ENCODE measurements around the gene CPED1.

DNA sequence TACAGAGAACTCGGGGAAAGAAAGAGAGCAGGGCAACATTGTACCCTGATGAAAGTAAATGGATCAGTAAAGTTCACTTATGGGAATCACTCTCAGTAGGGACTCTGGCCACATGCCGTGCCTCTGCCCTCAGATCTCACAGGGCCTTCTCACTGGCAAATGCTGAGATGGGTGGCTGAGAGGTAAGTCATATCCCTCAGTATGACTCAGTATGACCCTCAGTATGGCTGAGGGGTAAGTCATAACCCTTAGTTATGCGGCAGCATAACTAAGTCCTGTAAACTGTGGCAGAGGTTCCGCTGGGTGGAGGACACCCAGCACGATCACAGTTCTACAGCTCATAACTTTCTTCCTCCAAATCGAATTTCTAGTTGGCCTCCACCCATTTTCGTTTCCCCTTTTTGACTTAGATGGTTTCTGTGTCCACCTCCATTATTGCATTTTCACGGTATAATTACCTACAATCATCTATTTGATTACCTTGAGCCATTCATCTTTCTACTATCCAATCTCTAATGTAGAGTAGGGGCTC, 313.8 kb downstream of the CPED1 start:
- TF ChIP-seq, protein P1, sequence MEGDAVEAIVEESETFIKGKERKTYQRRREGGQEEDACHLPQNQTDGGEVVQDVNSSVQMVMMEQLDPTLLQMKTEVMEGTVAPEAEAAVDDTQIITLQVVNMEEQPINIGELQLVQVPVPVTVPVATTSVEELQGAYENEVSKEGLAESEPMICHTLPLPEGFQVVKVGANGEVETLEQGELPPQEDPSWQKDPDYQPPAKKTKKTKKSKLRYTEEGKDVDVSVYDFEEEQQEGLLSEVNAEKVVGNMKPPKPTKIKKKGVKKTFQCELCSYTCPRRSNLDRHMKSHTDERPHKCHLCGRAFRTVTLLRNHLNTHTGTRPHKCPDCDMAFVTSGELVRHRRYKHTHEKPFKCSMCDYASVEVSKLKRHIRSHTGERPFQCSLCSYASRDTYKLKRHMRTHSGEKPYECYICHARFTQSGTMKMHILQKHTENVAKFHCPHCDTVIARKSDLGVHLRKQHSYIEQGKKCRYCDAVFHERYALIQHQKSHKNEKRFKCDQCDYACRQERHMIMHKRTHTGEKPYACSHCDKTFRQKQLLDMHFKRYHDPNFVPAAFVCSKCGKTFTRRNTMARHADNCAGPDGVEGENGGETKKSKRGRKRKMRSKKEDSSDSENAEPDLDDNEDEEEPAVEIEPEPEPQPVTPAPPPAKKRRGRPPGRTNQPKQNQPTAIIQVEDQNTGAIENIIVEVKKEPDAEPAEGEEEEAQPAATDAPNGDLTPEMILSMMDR (conservative IDR thresholded peaks at IDR 0.05; ENCODE audit: low read depth in 2 of 2): no peak
- no peak for TF ChIP-seq STAT1 (IDR thresholded peaks at IDR 0.05; ENCODE audit: unreplicated experiment)

Data from GM23338 (cell line).